HUDEP-2 (cell line): Measurements from ENCODE around the gene TNFAIP2.
"Not testable (repeated sequence)": the region's sequence is repeated elsewhere in the genome, so short reads cannot be mapped to it uniquely, and the experiment has no call there.

Source experiments
- DNase-seq, 76 experiments: peaks; one replicate each; lab custom pipeline; 2025; ENCODE audit not compliant: unreplicated experiment in 76 of 76; lab: John Stamatoyannopoulos, UW

The TNFAIP2 gene

DNA sequence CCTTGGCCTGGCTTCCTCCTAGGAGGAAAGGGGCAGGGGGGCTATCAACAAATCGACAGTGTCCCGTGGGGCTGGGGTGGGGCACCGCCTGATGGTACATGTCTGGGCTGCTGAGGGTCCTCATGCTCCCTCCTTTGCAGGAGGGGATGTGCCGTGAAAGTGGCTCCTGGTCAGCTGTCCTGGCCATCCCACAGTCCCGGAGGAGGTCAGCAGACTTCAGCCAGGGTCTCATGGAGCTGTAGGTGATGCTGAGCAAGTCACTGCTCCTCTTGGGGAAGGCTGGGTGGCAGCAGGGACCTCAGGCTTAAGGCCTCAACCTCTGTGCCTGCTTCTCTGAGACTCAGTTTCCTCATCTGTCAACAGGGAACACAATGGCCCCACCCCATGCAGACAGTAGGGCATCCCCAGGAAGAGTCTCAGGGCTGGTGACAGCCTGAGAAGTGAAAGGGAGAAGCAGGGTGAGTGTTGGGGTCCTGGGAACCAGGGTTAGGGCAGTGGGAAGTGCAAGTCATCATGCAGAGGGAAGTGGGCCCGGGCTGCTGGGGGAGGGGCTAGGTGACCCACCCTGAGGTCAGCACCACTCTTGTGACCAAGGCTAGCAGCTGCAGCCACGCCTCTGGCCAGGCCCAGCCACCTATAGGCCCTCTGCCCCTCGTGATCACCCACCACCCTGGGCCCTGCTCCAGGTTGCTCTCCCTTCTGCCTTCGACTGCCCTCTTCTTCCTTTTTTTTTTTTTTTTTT is 4.4 kb upstream of the TNFAIP2 start:
- DNase-seq: no peak

- DNase-seq: not testable (repeated sequence)
Observed at GRCh38 chr14:103119527-103119926, 3.7 kb upstream of the TNFAIP2 start.

- DNase-seq: no peak
Observed at GRCh38 chr14:103121121-103121845, 2.0 kb upstream of the TNFAIP2 start.

DNA sequence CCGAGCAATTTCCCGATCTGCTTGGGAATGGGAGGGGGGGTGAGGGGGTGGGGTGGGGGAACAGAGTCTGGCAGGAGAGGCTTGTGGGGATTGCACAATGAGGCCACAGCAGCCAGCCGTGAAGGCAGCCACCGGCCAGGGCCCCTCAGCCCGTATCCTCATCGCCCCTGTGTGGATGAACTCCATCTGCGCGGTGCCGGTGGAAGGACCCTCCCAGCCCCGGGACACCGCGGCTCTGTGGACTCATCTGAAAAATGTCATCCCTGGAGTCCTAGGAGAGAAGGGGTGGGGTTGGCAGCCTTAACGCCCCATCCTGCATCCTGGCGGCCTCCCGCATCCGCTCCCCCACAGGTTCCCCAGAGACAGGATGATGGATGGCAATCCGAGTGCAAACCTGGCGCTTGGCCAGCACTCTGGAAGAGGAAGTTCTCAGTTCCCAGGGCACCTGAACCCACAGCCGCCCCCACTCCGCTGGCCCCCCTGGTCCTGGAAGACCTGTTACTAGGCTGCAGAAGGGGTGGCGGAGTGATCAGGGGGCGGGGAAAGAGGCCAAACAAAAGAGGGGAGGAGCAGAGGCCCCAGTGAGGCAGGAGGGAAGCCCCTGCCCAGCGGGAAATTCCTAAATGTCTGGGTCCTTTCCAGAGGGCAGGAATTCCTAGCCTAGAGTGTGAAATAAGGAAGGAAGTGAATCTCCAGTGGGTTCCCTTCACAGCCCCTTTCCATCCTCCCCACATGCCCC is 1.2 kb upstream of the TNFAIP2 start:
- DNase-seq: no peak

DNA sequence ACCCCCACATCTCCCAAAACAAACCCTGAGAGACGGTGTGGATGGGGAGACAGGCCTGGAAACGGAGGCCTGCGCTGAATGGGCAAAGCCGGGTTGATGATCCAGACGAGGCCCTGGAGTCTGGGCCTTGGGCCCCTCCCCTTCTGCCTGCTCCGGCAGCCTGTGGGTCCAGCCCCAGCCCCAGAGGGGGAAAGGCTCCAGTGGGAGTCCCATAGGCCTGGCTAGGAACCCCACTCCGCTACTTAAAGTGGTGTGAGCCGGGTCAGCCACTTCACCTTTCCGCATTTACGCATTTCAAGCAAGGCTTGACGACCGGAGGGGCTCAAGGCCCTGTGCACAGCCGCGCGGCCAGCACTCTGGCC is 695 bp upstream of the TNFAIP2 start:
- no peak for DNase-seq

DNA sequence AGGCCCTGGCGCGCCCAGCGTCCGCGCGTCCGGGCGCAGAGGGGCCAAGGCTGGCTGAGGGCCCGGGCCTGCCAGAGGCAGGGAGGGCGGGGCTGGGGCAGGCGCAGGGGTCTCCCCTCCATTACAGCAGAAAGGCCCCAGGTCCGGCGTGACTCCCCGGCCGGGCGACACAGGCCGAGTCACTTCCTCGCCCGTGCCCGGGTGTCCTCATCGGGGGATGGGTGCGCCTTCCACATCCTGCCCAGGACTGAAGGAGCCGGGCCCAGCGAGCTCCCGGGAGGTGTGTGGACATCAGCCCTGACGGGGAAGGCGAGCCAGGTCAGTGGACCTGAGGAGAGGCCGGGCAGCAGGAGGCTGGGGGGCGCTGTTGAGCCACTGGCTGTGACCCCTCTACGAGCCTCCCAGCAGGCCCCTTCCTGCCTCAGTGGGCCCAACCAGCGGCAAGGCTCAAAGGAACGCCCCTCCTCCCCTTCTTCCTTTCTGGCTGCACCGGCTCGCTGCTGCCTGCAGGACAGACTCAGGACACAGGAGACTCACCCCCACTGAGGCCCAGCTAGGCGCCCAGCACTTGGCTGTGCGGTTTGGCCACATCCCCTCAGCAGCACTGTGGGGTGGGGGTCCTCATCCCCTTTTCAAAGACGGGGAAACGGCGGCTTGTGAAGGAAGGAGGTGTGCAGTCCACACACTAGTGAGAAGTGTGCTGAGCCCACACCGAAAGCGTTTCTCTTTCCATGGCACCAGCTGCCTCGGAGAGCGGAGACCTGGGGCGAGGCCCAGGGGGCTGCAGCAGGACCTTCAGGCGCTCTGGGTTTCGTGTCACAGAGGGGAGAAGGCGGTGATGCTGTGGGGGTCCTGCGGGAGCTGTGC is 606 bp downstream of the TNFAIP2 start:
- no peak for DNase-seq

DNA sequence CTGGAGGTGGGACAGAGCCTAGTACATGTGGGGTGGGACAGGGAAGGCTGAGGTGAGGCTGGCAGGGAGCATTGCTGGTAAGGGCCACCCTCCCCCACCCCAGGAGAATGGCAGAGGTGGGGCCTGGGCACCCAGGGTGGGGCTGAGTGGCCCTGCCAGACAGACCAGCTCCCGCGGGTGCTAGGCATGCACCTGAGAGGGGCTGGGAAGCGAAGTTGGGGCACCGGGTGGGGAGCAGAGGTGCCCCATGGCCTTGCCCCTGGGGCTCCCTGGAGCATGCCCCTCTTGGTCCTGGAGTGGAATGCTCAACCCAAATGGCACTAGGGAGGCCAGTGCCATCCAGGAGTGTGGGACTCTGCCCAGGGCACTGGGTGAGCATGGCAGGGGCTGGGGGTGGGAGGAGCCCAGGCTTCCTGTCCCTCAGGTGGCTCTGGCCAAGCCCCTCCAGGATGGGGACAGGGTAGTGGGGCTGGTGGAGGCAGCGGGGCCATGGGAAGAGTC is 1.3 kb downstream of the TNFAIP2 start:
- no peak for DNase-seq

DNA sequence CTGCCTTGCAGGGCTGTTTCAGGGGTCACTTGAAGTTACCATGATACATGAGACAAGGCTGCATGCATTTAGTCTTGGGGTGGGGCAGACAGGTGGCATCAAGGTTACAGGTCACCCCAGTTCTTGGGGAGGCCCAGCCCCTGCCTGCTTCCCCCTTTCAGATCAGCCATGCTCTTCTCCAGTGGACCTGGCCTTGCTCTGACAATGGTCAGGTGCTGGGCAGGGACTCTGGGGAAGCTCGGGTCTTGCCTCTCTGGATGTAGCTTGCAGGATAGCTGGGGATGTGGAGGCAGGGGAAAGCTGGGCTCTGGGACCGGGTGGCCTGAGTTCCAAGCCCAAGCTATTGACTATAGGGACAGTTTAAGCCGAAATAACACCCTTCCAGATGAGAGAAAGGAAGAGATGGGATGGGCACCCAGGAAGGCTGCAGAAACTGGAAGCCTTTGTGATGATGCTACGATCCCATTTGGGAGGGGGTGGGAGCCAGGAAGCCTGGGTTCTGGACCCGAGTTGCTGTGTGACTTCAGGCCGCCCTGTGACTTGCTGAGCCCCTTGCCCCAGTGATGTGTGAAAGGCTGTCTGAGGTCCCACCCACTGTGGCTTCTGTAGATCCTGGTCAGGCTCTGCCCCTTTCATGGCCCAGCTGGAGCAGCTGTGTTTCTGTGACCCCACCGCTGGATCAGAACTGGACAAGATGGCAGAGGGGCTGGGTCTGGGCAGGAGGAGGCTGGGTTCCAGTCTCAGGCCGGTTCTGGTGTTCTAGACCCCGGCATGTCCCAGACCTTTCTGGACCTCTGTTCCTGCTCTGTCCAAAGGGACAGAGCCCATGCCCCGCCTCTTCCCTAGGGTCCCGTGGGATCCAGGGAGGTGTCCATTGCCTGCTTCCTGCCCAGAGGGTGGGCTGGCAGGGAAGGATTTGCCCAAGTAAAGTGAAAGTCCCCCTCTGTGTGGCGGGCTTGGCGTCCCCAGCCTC is 2.1 kb downstream of the TNFAIP2 start:
- DNase-seq: no peak

- DNase-seq: no peak
Observed at GRCh38 chr14:103126088-103126872, 3.0 kb downstream of the TNFAIP2 start.

DNA sequence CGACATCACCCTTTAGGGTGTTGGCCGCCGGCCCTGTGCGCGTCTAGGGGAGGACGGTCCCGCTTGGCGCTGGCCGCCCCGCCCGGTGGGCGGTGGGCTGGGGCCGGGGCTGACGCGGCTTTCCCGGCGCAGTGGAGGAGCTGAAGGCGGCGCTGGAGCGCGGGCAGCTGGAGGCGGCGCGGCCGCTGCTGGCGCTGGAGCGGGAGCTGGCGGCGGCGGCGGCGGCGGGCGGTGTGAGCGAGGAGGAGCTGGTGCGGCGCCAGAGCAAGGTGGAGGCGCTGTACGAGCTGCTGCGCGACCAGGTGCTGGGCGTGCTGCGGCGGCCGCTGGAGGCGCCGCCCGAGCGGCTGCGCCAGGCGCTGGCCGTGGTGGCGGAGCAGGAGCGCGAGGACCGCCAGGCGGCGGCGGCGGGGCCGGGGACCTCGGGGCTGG is 3.6 kb downstream of the TNFAIP2 start:
- DNase-seq: no peak

GRCh38 chr14:103127356-103127755 is 4.1 kb downstream of the TNFAIP2 start:
- no peak for DNase-seq

- DNase-seq: no peak
Observed at GRCh38 chr14:103127861-103128598, 4.8 kb downstream of the TNFAIP2 start.

DNA sequence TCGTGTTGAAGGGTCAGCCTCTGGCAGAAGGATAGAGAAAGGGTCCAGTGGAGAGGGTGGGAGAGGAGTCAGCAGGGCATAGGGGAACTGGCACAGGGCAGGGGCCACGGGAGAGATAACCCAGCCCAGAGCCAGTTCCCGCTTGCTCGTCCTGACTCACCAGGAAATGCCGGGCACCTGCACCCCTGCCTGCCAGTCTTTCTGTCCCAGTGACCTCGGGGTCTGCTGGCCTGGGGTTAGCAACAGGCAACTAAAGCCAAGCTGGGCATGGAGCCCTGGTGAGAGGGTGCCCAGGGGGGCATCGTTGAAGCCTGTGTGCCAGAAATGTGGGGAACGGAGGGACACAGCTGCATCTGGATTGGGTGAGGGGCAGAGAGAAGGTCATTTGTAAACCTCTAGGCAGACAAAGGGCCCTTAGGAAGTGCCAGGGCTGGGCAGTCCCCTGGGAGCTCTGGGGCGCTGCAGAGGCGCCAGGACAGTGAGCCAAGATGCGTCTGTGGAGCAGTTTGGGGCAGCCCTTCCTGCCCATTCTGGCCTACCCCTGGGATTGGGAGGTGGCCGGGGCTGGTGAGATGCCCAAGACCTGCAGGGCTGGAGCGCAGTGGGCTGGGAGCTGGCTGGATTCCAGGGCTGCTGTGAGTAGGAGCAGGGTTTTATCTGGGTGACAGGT is 5.5 kb downstream of the TNFAIP2 start:
- no peak for DNase-seq

DNA sequence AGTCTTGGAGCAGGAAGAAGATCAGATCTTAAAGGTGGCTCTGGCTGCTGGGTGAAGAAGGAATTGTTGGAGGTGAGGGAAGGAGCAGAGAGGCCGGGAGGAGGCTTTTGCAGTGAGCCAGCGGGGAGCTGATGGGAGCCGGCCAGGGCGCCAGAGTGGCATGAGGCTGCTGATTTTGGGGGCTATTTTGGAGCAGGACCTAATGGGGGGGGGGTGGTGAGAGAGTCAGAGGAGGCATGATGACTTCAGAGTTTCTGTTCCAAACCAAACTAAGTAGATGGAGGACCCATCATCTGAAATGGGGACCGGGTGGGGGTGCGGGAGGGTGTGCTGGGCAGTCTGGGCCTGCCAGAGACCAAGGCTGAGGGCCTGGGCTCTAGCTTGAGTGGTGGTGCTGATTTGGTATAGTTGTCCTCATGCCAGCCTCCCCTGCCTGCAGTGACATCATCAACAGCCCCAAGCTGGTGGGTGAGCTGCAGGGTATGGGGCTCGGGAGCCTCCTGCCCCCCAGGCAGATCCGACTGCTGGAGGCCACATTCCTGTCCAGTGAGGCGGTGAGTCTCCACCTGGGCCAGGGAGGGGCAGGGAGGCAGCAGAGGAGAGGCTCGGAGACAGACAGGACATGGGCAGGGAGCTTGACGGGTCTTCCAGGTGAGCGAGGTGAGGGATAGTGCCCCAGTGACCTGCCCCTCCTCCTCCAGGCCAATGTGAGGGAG is 6.2 kb downstream of the TNFAIP2 start:
- DNase-seq: no peak

GRCh38 chr14:103130017-103130764 is 6.9 kb downstream of the TNFAIP2 start:
- DNase-seq: no peak

GRCh38 chr14:103130965-103131364 is 7.7 kb downstream of the TNFAIP2 start:
- DNase-seq: no peak
